HepG2 (cell line): ENCODE measurements around the gene NRG2. TPM values are rescaled to one million over a fixed set of nuclear protein-coding genes. Genes with fewer than 3 reads are reported as not detected.
A peak's percentile ranks its signal among the peaks of the same experiment; 100 is the strongest.

Experiments
- ATAC-seq: fragments of 200-7000 bp; cut with Tn5 transposase; 3 replicates; pipeline ENCODE4 v1.9.1; 2020; ENCODE audit warnings: mild to moderate bottlenecking, moderate library complexity
- BruUV-seq: library from RNA; stranded (reverse); fragments of 400-500 nt; replicated peaks from 2 replicates; lab custom pipeline; 2021; lab: Mats Ljungman, UMichigan
- CTCF ChIA-PET: fragments of 300-600 bp; formaldehyde crosslinking; extraction: SDS; loops from one replicate; lab custom pipeline; 2021; ENCODE audit warnings: low total read pairs, inconsistent platforms, low intra/inter-chr PET ratio; lab: Yijun Ruan, JAX
- POLR2A ChIA-PET: fragments of 350-600 bp; sonication (Branson Sonifier 250); formaldehyde crosslinking; loops from one replicate; lab custom pipeline; 2020; ENCODE audit warnings: antibody characterized with exemption, inconsistent platforms; lab: Yijun Ruan, JAX
- DNase-seq: peaks from one replicate; pipeline ENCODE4 v3.0.0-alpha.2; 2015; ENCODE audit warnings: low spot score
- FAIRE-seq: peaks from 3 replicates; lab custom pipeline; 2011; peaks lifted over from hg19 to GRCh38; lab: Jason Lieb, UNC
- H2AFZ ChIP-seq: one replicate; pipeline ENCODE4 v1.6.1; 2011; ENCODE audit warnings: low read length, inconsistent platforms
- H3K27ac ChIP-seq: fragments of 300-600 bp; 3 replicates; pipeline ENCODE4 v1.8.0; 2011; ENCODE audit warnings: mixed run types, mild to moderate bottlenecking, mixed read lengths, low read length, inconsistent platforms; ENCODE audit not compliant: insufficient read depth; ENCODE audit errors: extremely low read length
- H3K27me3 ChIP-seq, 2 experiments: fragments of 200-600 bp in 1 of 2; 2 replicates in 1 of 2; 3 replicates in 1 of 2; pipeline versions ENCODE4 v1.6.0 to v1.8.0; 2011; ENCODE audit warnings: low read length in 2 of 2, mild to moderate bottlenecking in 2 of 2, moderate library complexity in 2 of 2, inconsistent platforms in 1 of 2; ENCODE audit not compliant: insufficient read depth in 2 of 2, control insufficient read depth in 1 of 2
- H3K36me3 ChIP-seq, 2 experiments: fragments of 200-600 bp in 1 of 2; replicated peaks in 1 of 2; 2 replicates in 1 of 2; 3 replicates in 1 of 2; pipeline versions ENCODE4 v1.5.1 to v1.8.0; 2011; ENCODE audit warnings: low read length in 2 of 2, inconsistent platforms in 1 of 2; ENCODE audit not compliant: insufficient read depth in 2 of 2, control insufficient read depth in 1 of 2
- H3K4me1 ChIP-seq: 2 replicates; pipeline ENCODE4 v1.5.1; 2012; ENCODE audit warnings: low read length, inconsistent platforms; ENCODE audit not compliant: insufficient read depth
- H3K4me2 ChIP-seq: 2 replicates; pipeline ENCODE4 v1.6.0; 2011; ENCODE audit warnings: low read depth, low read length, inconsistent platforms
- H3K4me3 ChIP-seq, 3 experiments: fragments of 200-600 bp in 1 of 3; sonication (generic), shearing (Covaris generic) in 1 of 3; replicated peaks in 1 of 3; 2 replicates each; pipeline ENCODE4 v1.5.1; 2011 to 2016; ENCODE audit warnings: low read length in 3 of 3, inconsistent platforms in 2 of 3, low read depth in 2 of 3, mild to moderate bottlenecking in 2 of 3, control low read depth in 1 of 3, mixed read lengths in 1 of 3; ENCODE audit not compliant: insufficient read depth in 1 of 3
- H3K79me2 ChIP-seq: one replicate; pipeline ENCODE4 v1.6.1; 2011; ENCODE audit warnings: low read length, inconsistent platforms; ENCODE audit not compliant: insufficient read depth
- H3K9ac ChIP-seq: 2 replicates; pipeline ENCODE4 v1.6.0; 2011; ENCODE audit warnings: mild to moderate bottlenecking, low read depth, low read length, inconsistent platforms; ENCODE audit not compliant: insufficient read depth
- H3K9me3 ChIP-seq: 2 replicates; pipeline ENCODE4 v1.5.1; 2012; ENCODE audit warnings: mild to moderate bottlenecking, low read length
- H4K20me1 ChIP-seq: 2 replicates; pipeline ENCODE4 v1.6.0; 2011; ENCODE audit warnings: inconsistent platforms, mild to moderate bottlenecking, low read length, moderate library complexity; ENCODE audit not compliant: insufficient read depth
- ARID5B ChIP-seq: IDR thresholded peaks from 2 replicates; pipeline ENCODE4 v1.4.0; 2020; ENCODE audit warnings: mild to moderate bottlenecking, missing genetic modification reagents
- BCL6 ChIP-seq: IDR thresholded peaks from 2 replicates; pipeline ENCODE4 v1.6.1; 2016; ENCODE audit warnings: missing genetic modification reagents, missing compliant biosample characterization
- FOXA3 ChIP-seq: IDR thresholded peaks from 2 replicates; pipeline ENCODE4 v1.6.1; 2016; ENCODE audit warnings: missing genetic modification reagents, missing compliant biosample characterization
- FOXK1 ChIP-seq: sonication (generic); formaldehyde crosslinking; IDR thresholded peaks from 2 replicates; pipeline ENCODE4 v1.4.0; 2020; ENCODE audit warnings: low read depth, missing genetic modification reagents, borderline replicate concordance
- HHEX ChIP-seq: IDR thresholded peaks from 2 replicates; pipeline ENCODE4 v1.6.1; 2016; ENCODE audit warnings: control low read depth
- KDM5B ChIP-seq: sonication (generic); formaldehyde crosslinking; IDR thresholded peaks from 2 replicates; pipeline ENCODE4 v1.4.0; 2020; ENCODE audit warnings: missing genetic modification reagents, mild to moderate bottlenecking, borderline replicate concordance
- RARA ChIP-seq: IDR thresholded peaks from 2 replicates; pipeline ENCODE4 v1.6.1; 2016; ENCODE audit warnings: missing genetic modification reagents, missing compliant biosample characterization
- SNAI1 ChIP-seq: sonication (generic); formaldehyde crosslinking; IDR thresholded peaks from 2 replicates; pipeline ENCODE4 v1.5.0; 2020; ENCODE audit warnings: mild to moderate bottlenecking, missing genetic modification reagents, borderline replicate concordance
- THRA ChIP-seq: sonication (generic); formaldehyde crosslinking; IDR thresholded peaks from 2 replicates; pipeline ENCODE4 v1.4.0; 2020; ENCODE audit warnings: missing genetic modification reagents, borderline replicate concordance
- WIZ ChIP-seq: sonication (generic); formaldehyde crosslinking; IDR thresholded peaks from 2 replicates; pipeline ENCODE4 v1.5.1; 2020; ENCODE audit warnings: mild to moderate bottlenecking, missing genetic modification reagents
- WGBS: methylation state at CpG from one replicate; pipeline ENCODE4 v1.1.6; 2017; ENCODE audit warnings: low lambda C conversion rate; 5-methylcytosine and 5-hydroxymethylcytosine counted together
- in situ Hi-C: cut with HindIII; loops from 2 replicates; pipeline ENCODE4 v1.10.0; 2017; ENCODE audit warnings: low pct_unique_long_range_greater_than_20kb; ENCODE audit not compliant: extremely low pct_ligation_motif_present
- intact Hi-C: fragments of 100-400 bp; cut with micrococcal nuclease; formaldehyde crosslinking; loops from one replicate; pipeline ENCODE4 v1.10.0; 2022; ENCODE audit not compliant: unreplicated experiment
- polyA plus RNA-seq, 8 experiments: library from polyadenylated mRNA; depleted of rRNA in 3 of 8; stranded (reverse) in 7 of 8; unstranded in 1 of 8; fragments of >200 nt; fragmentation: Illumina TruSeq in 4 of 8; extraction: Trizol in 4 of 8; gene quantifications; 2 replicates each; pipeline versions ENCODE4 v1.2.1 to v1.2.3, GENCODE V29; 2011 to 2016; ENCODE audit warnings: low read depth in 4 of 8, missing spikeins in 1 of 8, mixed read lengths in 1 of 8; ENCODE audit not compliant: insufficient read depth in 1 of 8
- total RNA-seq, 5 experiments: library from RNA; depleted of rRNA; stranded (reverse); fragments of >200 nt; fragmentation: Illumina TruSeq; extraction: Trizol; gene quantifications; 2 replicates each; pipeline ENCODE4 v1.2.3, GENCODE V29; 2016; ENCODE audit warnings: low read depth in 1 of 5

The NRG2 gene
- total and polyA plus RNA-seq, 2 of the 13 experiments (the other 11 are each of a cell fraction or from before 2014, with no cell fraction given), result not detected

GRCh38 chr5:140018920-140019644 is 24.0 kb downstream of the NRG2 start:
- Histone ChIP-seq H3K27me3 (peaks cover 3 to 20% of the 10 kb centered on the region in 2 experiments; a peak in 3 of 5 replicates), H4K20me1 (no peaks in the 10 kb centered on the region), H3K9ac (no peak overlapping the region), H2AFZ (no peak overlapping the region), H3K4me2 (no peak overlapping the region), H3K9me3 (no peaks in the 10 kb centered on the region), H3K27ac (no peak overlapping the region)
- ChIA-PET CTCF (no interaction called here), POLR2A (no interaction called here)
- BruUV-seq, result no TSS peak
- FAIRE-seq (no peak), ATAC-seq (peak; percentile 31; the same call in 1 of the 3 replicates)
- in situ Hi-C loops, result no loop called here
- WGBS, result 4% methylated on average over 4 of the region's 4 CpGs
- TF ChIP-seq KDM5B (no peak), ARID5B (CRISPR knock-in tag) (no peak), FOXK1 (CRISPR knock-in tag) (peak; percentile 47; the same call in 1 of the 2 replicates), HHEX (CRISPR knock-in tag) (peak; percentile 53; the same call in 1 of the 2 replicates), FOXA3 (CRISPR knock-in tag) (0 out of 2 replicates have a peak, but pooled peaks have one; percentile 19), RARA (CRISPR knock-in tag) (peak; percentile 55), WIZ (CRISPR knock-in tag) (no peak), THRA (CRISPR knock-in tag) (0 out of 2 replicates have a peak, but pooled peaks have one; percentile 16), SNAI1 (CRISPR knock-in tag) (no peak), BCL6 (CRISPR knock-in tag) (peak; percentile 99)
- TF ChIP-seq, all 625 proteins: peak for 6
- no peak for DNase-seq
- no peaks in the 10 kb centered on the region for H3K79me2 ChIP-seq
- no peaks in the 10 kb centered on the region for H3K36me3 ChIP-seq
- H3K4me1 ChIP-seq, result peaks cover 22% of the 10 kb centered on the region
- intact Hi-C loops, result no loop called here
- H3K4me3 ChIP-seq, result no peak overlapping the region
